G401.6 (cell line): ENCODE data around the gene AP2A1.
"Not testable (repeated sequence)": the region's sequence is repeated elsewhere in the genome, so short reads cannot be mapped to it uniquely, and the experiment has no call there.

Experiments used
- FAIRE-seq: peaks from 2 replicates; lab custom pipeline; 2012; peaks lifted over from hg19 to GRCh38; lab: Jason Lieb, UNC

Gene AP2A1

GRCh38 chr19:49812997-49813861 lies 46.4 kb downstream of the AP2A1 start, which contains the start of gene FUZ:
Gene FUZ, minus strand, starts transcription at chr19:49813292. Its CDS starts 186 bp downstream, at chr19:49813106.
- peak; percentile 99 for FAIRE-seq

DNA sequence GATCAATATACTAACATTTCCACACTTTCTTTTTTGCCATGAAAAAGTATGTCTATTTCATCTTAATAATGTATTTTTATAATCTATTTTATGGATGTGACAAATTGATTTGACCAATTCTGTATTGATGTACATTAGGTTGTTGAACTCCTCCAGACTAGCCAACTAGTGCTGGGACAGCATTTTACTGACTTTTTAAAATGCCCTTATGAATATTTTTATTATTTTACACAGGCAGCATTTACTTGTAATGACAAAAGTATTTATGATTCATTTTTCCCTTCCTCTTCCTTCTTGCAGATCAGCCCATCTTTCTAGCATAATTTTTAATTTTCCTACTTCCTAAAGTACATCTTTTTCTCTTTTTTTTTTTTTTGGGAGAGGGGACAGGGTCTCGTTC lies 47.2 kb downstream of the AP2A1 start:
- FAIRE-seq = no peak

GRCh38 chr19:49816590-49816989 lies 49.8 kb downstream of the AP2A1 start:
- no peak for FAIRE-seq

GRCh38 chr19:49817964-49818648 lies 51.3 kb downstream of the AP2A1 start, which contains the start of gene MED25:
Gene MED25, plus strand, starts transcription at chr19:49818289. Its CDS starts 53 bp downstream, at chr19:49818342.
- FAIRE-seq = peak; percentile 23

DNA sequence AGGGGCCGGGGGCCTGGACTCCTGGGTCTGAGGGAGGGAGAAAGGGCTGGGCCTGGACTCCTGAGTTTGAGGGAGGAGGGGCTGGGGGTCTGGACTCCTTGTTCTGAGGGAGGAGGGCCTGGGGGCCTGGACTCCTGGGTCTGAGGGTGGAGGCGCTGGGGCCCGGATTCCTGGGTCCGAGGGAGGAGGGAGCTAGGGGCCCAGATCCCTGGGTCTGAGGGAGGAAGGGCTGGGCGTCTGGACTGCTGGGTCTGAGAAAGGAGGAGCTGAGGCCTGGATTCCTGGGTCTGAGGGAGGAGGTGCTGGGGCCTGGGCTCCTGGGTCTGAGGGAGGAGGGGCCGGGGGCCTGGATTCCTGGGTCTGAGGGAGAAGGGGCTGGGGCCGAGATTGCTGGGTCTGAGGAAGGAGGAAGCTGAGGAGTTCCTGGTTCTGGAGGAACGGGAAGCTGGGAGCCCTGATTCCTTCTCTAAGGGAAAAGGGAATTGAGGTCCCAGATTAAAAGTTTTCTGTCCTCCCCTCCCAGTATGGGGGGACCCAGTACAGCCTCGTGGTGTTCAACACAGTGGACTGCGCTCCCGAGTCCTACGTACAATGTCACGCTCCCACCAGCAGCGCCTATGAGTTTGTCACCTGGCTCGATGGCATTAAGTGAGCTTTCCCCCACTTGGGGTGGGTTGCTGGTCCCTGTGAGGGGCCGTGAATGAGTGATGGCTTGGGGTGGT lies 52.0 kb downstream of the AP2A1 start:
- no peak for FAIRE-seq

DNA sequence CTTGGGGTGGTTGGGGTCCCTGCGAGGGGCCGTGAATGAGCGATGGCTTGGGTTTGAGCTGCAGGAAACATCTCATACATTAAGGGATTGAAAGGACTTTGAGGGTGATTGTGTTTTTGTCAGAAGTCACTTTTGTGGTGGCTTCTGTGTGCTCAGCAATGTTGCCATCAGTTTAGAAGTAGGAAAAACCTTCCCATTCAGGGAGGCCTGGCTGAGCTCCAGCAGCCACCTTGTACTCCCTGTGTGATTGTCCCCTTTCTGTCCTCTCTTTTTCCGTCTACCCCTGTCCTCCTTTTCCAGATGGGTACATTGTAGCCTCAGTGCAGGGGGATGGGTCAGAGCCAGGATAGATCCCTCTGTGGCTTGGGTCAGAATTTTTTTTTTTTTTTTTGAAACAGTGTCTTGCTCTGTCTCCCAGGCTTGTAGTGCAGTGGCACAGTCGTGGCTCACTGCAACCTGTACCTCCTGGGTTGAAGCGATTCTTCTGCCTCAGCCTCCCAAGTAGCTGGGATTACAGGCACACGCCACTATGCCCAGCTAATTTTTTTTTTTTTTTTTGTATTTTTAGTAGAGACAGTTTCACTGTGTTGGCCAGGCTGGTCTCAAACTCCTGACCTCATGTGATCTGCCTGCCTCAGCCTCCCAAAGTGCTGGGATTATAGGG lies 52.8 kb downstream of the AP2A1 start:
- FAIRE-seq = not testable (repeated sequence)

GRCh38 chr19:49820125-49820524 lies 53.3 kb downstream of the AP2A1 start:
- FAIRE-seq = no peak

GRCh38 chr19:49823472-49823871 lies 56.7 kb downstream of the AP2A1 start:
- no peak for FAIRE-seq

- no peak for FAIRE-seq
Measured at GRCh38 chr19:49824662-49825061, 57.9 kb downstream of the AP2A1 start.

- no peak for FAIRE-seq
Measured at GRCh38 chr19:49827034-49827433, 60.2 kb downstream of the AP2A1 start.

DNA sequence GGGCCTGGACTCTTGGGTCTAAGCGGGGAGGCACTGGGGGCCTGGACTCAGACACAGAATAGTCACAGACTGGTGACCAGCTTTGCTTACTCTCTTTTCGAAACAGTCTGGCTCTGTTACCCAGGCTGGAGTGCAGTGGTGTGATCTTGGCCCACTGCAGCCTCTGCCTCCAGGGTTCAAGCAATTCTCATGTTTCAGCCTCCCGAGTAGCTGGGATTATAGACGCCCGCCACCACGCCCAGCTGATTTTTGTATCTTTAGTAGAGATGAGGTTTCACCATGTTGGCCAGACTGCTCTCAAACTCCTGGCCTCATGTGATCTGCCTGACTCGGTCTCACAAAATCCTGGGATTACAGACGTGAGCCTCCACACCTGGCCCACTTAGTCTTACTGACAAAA lies 62.4 kb downstream of the AP2A1 start:
- FAIRE-seq = no peak

GRCh38 chr19:49829721-49830120 lies 62.9 kb downstream of the AP2A1 start:
- no peak for FAIRE-seq

DNA sequence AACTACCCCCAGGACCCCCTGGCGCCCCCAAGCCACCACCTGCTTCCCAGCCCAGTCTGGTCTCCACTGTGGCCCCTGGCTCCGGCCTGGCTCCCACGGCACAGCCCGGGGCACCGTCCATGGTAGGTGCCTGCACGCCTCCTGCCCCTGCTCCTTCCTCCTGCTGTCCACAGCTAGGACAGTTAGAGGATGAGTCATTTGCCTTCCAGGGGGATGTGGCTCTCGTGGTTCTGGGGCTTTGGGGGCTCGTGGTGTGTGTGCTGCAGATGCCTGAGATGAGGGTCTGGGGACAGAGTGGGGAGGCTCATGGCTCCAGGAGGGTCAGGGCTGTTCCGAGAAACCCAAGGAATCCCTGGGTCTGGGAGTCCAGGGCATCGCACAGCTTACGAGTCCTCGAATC lies 64.0 kb downstream of the AP2A1 start:
- no peak for FAIRE-seq

GRCh38 chr19:49831592-49831991 lies 64.8 kb downstream of the AP2A1 start:
- FAIRE-seq = no peak

DNA sequence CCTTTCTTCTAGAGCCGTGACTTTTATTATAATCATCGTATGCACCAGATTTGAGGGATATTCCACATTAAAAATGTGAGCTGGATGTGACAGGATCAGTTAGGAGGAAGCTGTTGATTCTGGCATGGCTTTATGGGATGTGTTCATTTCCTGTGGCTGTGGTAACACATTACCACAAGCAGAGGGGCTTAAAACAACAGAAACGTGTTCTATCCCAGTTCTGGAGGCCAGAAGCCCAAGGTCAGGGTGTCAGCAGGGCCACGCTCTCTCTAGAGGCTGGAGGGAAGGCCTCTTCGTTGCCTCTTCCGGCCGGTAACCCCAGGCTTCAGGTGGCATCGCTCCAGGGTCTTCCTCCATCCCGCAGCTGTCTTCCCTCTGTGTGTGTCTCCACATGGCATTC lies 65.8 kb downstream of the AP2A1 start:
- no peak for FAIRE-seq

DNA sequence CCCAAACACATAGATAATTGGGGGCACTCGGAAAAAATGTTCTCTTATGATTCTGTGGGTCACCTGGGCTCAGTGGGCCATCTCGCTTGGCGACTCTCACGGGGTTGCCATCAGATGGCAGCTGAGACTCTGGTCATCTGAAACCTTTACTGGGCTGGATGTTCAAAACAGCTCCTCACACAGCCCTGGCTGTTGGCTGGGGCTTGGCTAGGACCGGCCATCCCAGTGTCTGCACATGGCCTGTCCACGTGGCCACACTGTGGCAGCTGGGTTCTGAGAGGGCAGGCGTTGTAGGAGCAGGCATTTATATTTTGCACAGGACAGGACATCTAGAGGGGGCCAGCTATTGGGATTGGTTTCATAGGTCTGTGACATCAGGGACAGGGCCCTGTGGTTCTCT lies 66.8 kb downstream of the AP2A1 start:
- FAIRE-seq = no peak

DNA sequence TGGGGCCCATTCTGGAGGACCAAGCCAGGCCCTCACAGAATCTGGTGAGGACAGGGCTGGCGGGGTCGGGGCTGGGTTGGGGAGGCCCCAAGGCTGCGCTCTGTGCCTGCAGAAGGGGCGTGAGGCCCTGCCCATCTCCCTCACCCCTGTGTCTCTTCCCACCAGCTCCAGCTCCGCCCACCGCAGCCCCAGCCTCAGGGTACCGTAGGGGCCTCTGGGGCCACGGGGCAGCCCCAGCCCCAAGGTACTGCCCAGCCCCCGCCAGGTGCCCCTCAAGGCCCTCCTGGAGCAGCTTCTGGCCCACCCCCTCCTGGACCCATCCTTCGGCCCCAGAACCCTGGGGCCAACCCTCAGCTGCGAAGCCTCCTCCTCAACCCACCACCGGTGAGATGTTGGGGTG lies 68.8 kb downstream of the AP2A1 start:
- FAIRE-seq = no peak

- no peak for FAIRE-seq
Measured at GRCh38 chr19:49836176-49837008, 69.6 kb downstream of the AP2A1 start.

DNA sequence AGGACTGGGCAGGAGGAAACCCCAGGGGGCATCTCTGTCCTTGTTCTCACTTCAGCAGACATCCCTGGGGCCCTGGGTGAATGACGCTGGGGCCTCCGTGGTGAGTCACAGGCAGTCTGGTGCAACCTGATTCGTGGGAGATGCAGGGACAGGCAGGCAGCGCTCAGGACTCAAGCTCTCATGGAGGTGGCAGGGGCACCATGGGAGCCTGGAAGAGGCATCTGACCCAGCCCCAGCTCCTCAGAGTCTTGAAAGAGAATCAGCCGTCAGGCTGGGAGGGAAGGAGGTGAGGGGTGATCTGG lies 70.2 kb downstream of the AP2A1 start:
- no peak for FAIRE-seq

GRCh38 chr19:49837425-49837824 lies 70.6 kb downstream of the AP2A1 start:
- FAIRE-seq = no peak

DNA sequence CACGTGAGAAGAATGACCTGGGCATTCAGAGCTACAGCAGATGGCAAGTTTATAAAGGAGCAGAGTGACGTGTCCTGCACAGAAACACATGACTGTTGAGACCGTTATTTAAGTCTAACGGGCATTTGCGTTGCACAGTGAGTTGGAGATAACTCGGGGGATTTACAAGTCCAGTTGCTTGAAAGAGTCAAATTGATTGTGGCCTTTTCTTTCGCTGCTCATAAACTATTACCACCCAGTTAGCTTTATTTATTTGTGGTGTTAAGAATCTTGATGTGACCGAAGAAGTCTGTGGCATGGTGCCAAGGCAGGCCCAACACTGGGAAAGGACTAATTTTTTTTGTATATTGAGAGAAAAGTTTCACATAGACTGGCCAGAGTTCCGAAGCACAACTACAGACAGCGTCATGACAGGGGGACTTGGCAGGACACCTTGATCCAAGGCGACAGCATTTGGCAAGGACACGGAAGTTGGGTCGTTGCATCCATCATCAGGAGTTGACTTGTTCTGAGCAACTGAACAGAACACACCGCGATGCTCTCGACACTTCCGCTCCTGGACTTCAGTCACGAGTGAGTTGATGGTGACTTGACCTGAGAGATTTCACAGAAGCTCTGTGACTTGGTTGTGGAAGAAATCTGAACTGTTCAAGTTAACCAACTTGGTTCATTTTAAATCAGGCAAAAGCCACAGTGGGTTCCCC lies 72.2 kb downstream of the AP2A1 start:
- FAIRE-seq = no peak
